Effector CD4-positive, alpha-beta T cell (primary cell): ENCODE measurements around the gene GLB1L.
A peak's percentile ranks its signal among the peaks of the same experiment; 100 is the strongest.

Experiments used
- DNase-seq: peaks from one replicate; pipeline ENCODE4 v3.0.0-alpha.2; 2020

The GLB1L gene

GRCh38 chr2:219220652-219221402 is 24.4 kb downstream of the GLB1L start:
- no peak for DNase-seq

- no peak for DNase-seq
Measured at GRCh38 chr2:219219784-219220532, 25.3 kb downstream of the GLB1L start.

DNA sequence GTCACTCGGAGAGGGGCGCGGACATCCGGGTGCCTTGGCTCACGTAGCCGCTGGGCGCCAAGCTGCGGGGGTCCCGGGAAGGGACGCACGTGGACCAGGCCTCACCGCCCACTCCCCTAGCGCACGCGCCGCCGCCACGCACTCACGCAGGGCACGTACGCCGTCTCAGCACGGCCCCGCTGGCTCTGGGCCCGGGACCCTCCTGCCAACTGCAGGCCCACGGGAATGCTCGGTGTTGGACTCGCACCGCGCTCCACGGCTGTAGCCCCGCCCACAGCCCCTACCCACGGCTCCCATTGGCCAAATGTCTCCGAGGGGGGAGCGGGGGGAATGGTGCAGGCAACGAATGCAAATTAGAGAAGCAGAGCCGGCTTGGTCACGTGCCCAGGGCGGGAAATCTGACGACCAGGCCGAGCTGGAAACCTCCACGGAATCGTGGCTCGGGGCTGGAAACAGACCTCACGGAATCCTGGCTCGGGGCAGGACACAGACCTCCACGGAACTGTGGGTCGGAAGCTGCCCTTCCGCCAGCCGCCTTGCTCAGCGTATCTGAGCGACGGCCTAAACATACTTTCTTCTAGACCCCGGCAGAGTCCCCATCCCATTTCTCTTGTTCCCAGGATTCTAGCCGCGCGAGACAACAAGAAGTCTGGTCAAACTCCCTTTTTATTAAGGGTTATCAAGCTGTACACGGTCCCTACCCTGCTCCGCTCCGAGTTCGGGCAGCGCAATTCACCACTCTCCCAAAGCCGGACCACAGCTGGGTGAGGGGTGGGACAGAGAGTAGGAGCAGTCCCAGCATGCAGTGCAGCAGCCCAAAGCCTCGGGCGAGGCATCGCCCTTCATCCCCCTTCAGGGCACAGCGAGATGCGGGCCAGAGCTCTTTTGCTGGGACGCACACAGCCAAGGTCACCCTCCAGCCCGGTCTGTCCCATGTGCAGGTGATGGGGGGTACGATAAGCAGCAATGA is 26.2 kb downstream of the GLB1L start, which contains the start of gene ABCB6:
TSS of gene ABCB6 (minus strand) at position 227 of the 970 bp plus-strand sequence. CDS start 285 bp downstream, outside the sequence.
- DNase-seq, result peak; percentile 89

DNA sequence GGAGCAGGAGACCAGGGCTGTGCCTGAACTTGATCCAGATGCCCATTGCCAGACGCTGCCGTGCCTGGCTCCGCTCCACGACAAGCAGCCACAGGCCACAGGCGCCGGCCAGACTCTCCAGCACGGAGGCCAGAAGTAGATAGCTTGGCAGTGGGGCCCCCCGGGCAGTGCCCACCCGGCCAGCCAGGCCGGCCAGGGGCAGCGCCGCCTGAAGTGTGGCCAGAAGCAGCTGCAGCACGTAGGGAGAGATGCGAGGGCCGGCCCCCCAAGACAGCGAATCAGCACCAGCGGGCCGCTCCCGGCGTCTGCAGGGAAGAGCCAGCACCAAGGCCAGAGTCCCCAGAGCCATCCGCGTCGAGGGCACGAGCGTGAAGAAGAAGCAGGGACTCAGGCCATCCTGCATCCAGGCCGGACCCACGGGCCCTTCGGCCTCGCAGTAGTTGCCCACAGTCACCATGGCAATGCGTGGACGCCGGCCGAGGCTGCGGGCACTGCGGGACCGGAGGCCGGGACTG is 27.0 kb downstream of the GLB1L start:
- DNase-seq, result peak; percentile 17

DNA sequence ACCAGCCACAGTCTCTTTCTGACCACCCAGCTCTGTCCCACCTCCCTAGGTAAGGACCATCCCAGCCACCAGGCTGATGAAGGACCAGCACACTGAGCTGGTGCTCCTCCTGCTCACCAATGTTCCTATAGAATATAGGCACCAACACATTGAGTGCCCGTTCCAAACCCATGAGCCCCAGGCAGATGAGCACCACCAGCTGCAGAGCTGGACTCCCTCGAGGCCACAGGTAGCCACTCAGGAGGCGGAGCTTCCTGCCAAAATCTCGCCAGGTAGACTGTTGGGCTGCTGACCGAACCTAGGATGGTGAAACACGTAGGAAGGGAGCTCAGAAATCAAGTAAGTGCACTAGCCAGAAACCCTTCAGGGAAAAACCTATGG is 28.7 kb downstream of the GLB1L start:
- no peak for DNase-seq

DNA sequence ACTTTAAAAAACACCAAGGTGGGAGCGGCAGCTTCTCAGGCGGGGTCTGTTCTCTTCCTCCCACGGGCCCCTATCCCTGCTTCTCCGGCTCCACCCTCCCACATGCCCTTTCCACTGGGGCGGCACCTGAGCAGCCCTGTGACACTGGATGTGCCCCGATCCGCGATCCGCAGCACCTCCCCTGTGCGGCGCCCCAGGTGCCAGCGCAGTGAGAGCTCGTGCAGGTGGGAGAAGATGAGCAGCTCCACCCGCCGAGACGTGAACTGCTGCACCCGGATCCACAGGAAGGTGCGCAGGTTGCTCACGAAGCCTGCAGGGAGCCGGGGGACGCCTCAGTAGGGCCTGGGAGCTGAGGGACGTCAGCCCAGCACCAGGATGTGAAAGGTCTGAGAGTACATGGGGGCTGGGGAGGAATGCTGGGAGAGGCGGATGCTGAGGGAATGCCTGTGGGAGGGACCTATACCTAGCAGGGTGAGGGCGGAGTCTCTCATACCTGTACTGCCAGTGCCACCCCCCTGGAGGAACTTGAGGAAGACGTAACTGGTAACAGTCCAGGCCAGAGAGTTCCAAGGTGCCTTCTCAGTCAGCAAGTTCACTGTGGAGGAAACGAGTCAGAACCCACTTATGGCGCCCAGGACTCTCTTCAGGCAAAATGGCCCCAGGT is 29.2 kb downstream of the GLB1L start:
- no peak for DNase-seq

- DNase-seq, result no peak
Measured at GRCh38 chr2:219214786-219215185, 30.5 kb downstream of the GLB1L start.

GRCh38 chr2:219214141-219214540 is 31.1 kb downstream of the GLB1L start:
- DNase-seq, result no peak

DNA sequence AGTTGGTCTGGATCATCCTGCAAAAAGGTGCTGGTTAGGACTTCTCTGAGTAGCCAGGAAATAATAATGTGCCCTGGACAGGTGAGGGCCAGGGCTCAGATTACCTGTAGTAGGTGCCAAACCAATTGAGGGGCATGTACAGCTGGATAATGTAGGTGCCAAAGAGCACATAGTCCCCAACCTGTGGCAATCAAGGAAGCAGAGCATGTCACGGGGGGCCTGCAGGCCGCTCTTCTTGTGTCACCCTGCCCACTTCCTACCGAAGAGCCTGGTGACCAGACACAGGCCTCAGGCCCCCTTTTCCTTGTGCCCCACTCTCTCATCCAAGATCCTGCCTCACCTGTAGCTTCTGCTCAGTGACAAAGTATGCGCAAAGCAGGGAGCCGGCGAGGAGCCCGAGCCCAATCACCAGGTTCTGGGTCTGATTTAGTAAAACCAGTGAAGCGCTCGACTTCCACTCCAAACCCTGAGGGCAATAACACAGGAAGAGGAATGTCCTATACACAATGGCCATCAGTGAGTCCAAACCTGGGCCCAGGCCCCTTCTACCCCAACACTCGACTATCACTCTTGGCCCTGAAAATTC is 31.7 kb downstream of the GLB1L start:
- no peak for DNase-seq

DNA sequence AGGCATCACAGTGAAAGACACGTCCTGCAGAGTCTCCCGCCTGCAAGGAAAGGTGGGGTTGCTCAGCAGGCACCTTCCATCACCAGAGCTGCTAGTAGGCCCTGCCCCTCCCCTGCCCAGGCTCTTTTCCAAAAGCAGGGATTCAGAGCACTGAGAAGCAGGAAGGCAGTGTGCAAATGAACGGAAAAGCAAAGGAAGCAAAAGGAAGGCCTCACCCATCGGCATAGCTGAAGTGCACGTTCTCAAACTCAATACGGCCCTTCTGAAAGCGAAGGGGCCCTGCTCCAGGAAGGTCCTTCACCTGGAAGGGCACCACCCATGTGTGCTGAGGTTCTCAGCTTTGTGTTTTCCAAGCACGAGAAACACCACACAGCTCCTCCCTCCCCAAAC is 32.2 kb downstream of the GLB1L start:
- no peak for DNase-seq

DNA sequence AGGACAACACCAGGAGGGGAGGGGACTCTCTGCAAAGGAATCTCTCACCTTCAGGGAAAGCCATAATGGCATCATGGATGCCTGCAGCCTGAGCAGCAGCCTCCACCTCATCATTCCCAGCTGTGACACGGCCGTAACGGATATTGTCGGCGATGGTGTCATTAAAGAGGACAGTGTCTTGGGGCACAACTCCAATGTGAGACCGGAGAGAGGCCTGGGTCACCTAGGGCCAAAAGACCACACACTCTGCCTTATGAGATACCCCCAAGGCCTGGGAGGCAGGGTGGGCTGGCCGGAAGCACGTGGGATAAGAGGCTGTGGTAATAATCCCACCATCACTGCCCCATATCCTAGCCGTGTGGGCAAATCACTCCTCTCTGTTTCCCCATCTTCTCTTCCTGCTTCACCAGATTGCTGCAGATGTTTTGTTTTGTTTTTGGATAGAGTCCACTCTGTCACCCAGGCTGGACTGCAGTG is 34.3 kb downstream of the GLB1L start:
- DNase-seq, result no peak

DNA sequence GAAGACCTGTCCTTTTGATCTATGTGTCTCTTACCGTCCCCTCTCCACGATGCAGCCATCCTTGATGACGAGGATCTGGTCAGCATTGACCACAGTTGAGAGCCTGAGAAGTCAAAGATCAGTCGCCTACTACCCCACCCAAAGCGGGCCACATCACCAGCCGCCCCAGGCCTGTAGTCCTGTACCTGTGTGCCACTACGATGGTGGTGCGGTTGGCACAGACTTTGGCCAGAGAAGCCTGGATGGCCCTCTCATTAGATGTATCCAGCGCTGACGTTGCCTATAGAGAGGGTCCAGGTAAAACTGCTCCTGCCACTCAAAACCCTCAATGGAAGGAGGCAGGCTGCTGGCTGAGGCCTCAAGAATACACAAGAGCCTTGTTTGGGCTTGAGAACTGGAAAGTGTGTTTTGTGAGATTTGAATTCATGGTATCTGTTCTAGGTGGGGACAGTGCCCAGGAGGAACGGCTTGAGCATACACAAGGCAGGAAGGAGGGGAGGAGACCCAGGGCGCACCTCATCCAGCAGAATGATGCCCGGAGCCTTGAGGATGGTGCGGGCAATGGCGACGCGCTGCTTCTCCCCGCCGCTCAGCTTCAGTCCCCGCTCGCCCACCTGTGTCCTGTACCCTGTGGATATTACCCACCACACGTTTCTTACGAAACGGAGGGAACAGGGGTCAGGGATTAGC is 34.9 kb downstream of the GLB1L start:
- no peak for DNase-seq

- no peak for DNase-seq
Measured at GRCh38 chr2:219209236-219210195, 35.7 kb downstream of the GLB1L start.

- no peak for DNase-seq
Measured at GRCh38 chr2:219207884-219208740, 37.1 kb downstream of the GLB1L start.

GRCh38 chr2:219207134-219207883 is 37.9 kb downstream of the GLB1L start:
- no peak for DNase-seq

GRCh38 chr2:219206328-219207133 is 38.7 kb downstream of the GLB1L start, which contains the start of gene ZFAND2B:
Gene ZFAND2B (plus strand): TSS chr2:219206782. CDS start chr2:219206988, 206 bp downstream.
- DNase-seq, result peak; percentile 94

DNA sequence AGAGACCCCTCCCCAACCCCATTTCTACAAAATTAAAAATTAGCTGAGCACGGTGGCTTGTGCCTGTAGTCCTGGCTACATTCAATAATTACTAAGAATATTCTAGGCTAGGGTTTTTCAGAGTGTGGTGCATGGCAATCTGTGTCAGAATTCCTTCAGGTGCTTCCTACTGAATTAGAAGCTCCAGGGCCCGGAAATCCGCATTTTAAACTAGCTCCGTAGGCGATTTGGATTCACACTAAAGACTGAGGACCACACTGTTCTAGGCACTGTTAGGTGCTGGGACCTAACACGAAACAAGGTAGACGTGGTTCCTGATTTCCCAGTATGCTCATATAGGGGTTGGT is 39.3 kb downstream of the GLB1L start:
- no peak for DNase-seq
